Measurements from ENCODE around the gene NDRG3. TPM values are rescaled to one million over a fixed set of nuclear protein-coding genes. Genes with fewer than 3 reads are reported as not detected.

Gene NDRG3
- total RNA-seq, 1 experiment from 2014 or later, result 23.6 TPM

- WGBS (ENCODE audit: extremely low coverage, insufficient read length, low lambda C conversion rate), result no CpG with 5 or more reads among the region's 4 CpGs
- TF ChIP-seq CTCF (conservative IDR thresholded peaks at IDR 0.05), result no peak
- H3K79me1 ChIP-seq (ENCODE audit: insufficient read depth, low read depth, low read length, poor library complexity, severe bottlenecking), result no peaks in the 10 kb centered on the region
- Mint-ChIP-seq H3K27me3 (ENCODE audit: low read depth) (no peaks in the 10 kb centered on the region), H3K9me3 (no peaks in the 10 kb centered on the region), H3K27ac (no peak overlapping the region), H3K4me3 (no peak overlapping the region), H3K36me3 (ENCODE audit: insufficient read depth in 1 of 3, low read depth in 3 of 3) (peaks cover 0 to 7% (median 2%) of the 10 kb centered on the region in 3 experiments; a peak in 4 of 7 replicates), H3K4me1 (peaks cover 7% of the 10 kb centered on the region in 2 experiments)
- H3T11ph ChIP-seq (ENCODE audit: low read length), result no peak overlapping the region
- H3K27me3 ChIP-seq (ENCODE audit: insufficient read depth, low read length), result no peaks in the 10 kb centered on the region
- peaks cover 3% of the 10 kb centered on the region for H4K20me1 ChIP-seq (ENCODE audit: control insufficient read depth, insufficient read depth, insufficient read length)
- H2AFZ ChIP-seq (ENCODE audit: low read length), result no peak overlapping the region
- no peak overlapping the region for H3K4me2 ChIP-seq (ENCODE audit: insufficient read depth, insufficient read length, low read length)
- H2AK5ac ChIP-seq (ENCODE audit: insufficient read length, low read length), result no peak overlapping the region
- no peak overlapping the region for H3K23ac ChIP-seq (ENCODE audit: insufficient read length, low read depth, low read length)
- no peaks in the 10 kb centered on the region for H3K79me2 ChIP-seq (ENCODE audit: insufficient read depth, low read length)
- no peaks in the 10 kb centered on the region for H3K23me2 ChIP-seq (ENCODE audit: insufficient read length, low read depth, low read length, poor library complexity, severe bottlenecking)
- no peak for DNase-seq
- no peak overlapping the region for H3K18ac ChIP-seq (ENCODE audit: insufficient read length, low read depth, low read length)
- H2BK120ac ChIP-seq (ENCODE audit: low read depth, low read length, poor library complexity, severe bottlenecking), result no peak overlapping the region
- no peak overlapping the region for H2BK20ac ChIP-seq (ENCODE audit: low read depth, low read length, poor library complexity, severe bottlenecking)
- H2BK5ac ChIP-seq (ENCODE audit: insufficient read length, low read length), result no peak overlapping the region
- no peak overlapping the region for H2BK15ac ChIP-seq (ENCODE audit: low read depth, low read length)
- H4K5ac ChIP-seq (ENCODE audit: insufficient read length, low read depth, low read length), result no peak overlapping the region
- H2BK12ac ChIP-seq (ENCODE audit: insufficient read length, low read depth, low read length), result no peak overlapping the region
- no peak overlapping the region for H3K27ac ChIP-seq (ENCODE audit: insufficient read length, low read depth, low read length)
- no peak overlapping the region for H3K4ac ChIP-seq (ENCODE audit: low read depth, low read length)
- no peak overlapping the region for H4K8ac ChIP-seq (replicated peaks; ENCODE audit: insufficient read length, low read depth, low read length)
- no peak overlapping the region for H3K56ac ChIP-seq (ENCODE audit: insufficient read length, low read depth, low read length)
- no peaks in the 10 kb centered on the region for H3K4me1 ChIP-seq (ENCODE audit: insufficient read depth, low read length)
- H3K9ac ChIP-seq (ENCODE audit: extremely low read depth, insufficient read length, low read length), result no peak overlapping the region
- H3K9me3 ChIP-seq (ENCODE audit: control insufficient read depth, low read depth, low read length), result no peaks in the 10 kb centered on the region
- no peak overlapping the region for H4K91ac ChIP-seq (ENCODE audit: insufficient read length, low read depth, low read length)
- no peak overlapping the region for H3K14ac ChIP-seq (ENCODE audit: insufficient read depth, low read length)
Measured at GRCh38 chr20:36672991-36673390, 72.9 kb downstream of the NDRG3 start.
